K562 (cell line): ENCODE data around the gene IARS2. TPM values are rescaled to one million over a fixed set of nuclear protein-coding genes. Genes with fewer than 3 reads are reported as not detected.

Source experiments
- BDP1 ChIP-seq: IDR thresholded peaks from 3 replicates; pipeline ENCODE4 v1.6.1; 2011; ENCODE audit not compliant: insufficient read length, insufficient read depth
- DPF2 ChIP-seq: fragments of 450-650 bp; IDR thresholded peaks from 2 replicates; pipeline ENCODE4 v1.6.1; 2016
- GTF2F1 ChIP-seq: IDR thresholded peaks from 2 replicates; pipeline ENCODE4 v1.6.1; 2011; ENCODE audit warnings: low read depth, low read length, improper control_type of control experiment
- HDAC1 ChIP-seq, 2 experiments: fragments of 450-650 bp; IDR thresholded peaks; 2 replicates each; pipeline ENCODE4 v1.6.1; 2016 to 2017; ENCODE audit warnings: inconsistent platforms in 1 of 2, mild to moderate bottlenecking in 1 of 2, moderate library complexity in 1 of 2
- NCOA1 ChIP-seq: fragments of 450-650 bp; IDR thresholded peaks from 2 replicates; pipeline ENCODE4 v1.6.1; 2016; ENCODE audit warnings: low read depth
- NFIC ChIP-seq: fragments of 450-650 bp; IDR thresholded peaks from 2 replicates; pipeline ENCODE4 v1.6.1; 2017; ENCODE audit warnings: mild to moderate bottlenecking, inconsistent platforms
- SMARCA5 ChIP-seq: fragments of 450-650 bp; IDR thresholded peaks from 2 replicates; pipeline ENCODE4 v1.6.1; 2016
- SREBF1 ChIP-seq: fragments of 150-350 bp; IDR thresholded peaks from 2 replicates; pipeline ENCODE4 v1.6.1; 2014; ENCODE audit warnings: antibody characterized with exemption, low read depth, low read length, borderline replicate concordance
- ZNF583 ChIP-seq: fragments of 250-450 bp; sonication (Bioruptor Pico); IDR thresholded peaks from 2 replicates; pipeline ENCODE4 v1.4.0; 2020
- ZNF76 ChIP-seq: fragments of 250-450 bp; sonication (Bioruptor Pico); IDR thresholded peaks from 2 replicates; pipeline ENCODE4 v1.4.0; 2020; ENCODE audit warnings: mild to moderate bottlenecking, moderate library complexity, borderline replicate concordance
- polyA plus RNA-seq, 8 experiments: library from polyadenylated mRNA; depleted of rRNA in 4 of 8; stranded (reverse) in 5 of 8; unstranded in 3 of 8; fragments of >200 nt; fragmentation: Nextera tagmentation in 2 of 8; fragmentation: Illumina TruSeq in 1 of 8; extraction: Ambion mirVana in 2 of 8; extraction: Trizol in 1 of 8; gene quantifications; 2 replicates each; pipeline versions ENCODE4 v1.2.1 to v1.2.3, GENCODE V29; 2011 to 2014; ENCODE audit warnings: inconsistent platforms in 1 of 8, missing spikeins in 1 of 8
- total RNA-seq, 7 experiments: library from RNA; depleted of rRNA in 6 of 7; stranded (reverse); fragments of >200 nt in 6 of 7; fragmentation: Illumina TruSeq in 2 of 7; extraction: Trizol in 2 of 7; gene quantifications; 2 replicates each; pipeline versions ENCODE4 v1.2.1 to v1.2.3, GENCODE V29; 2011 to 2021; ENCODE audit warnings: low replicate concordance in 1 of 7
- TF ChIP-seq, protein P1 (sequence below): sonication (generic); formaldehyde crosslinking; IDR thresholded peaks from 2 replicates; pipeline ENCODE4 v1.9.0; 2022; ENCODE audit warnings: mild to moderate bottlenecking, missing genetic modification reagents
- TF ChIP-seq, protein P2 (sequence below): sonication (generic); formaldehyde crosslinking; IDR thresholded peaks from 2 replicates; pipeline ENCODE4 v1.8.0; 2023; ENCODE audit warnings: mild to moderate bottlenecking, missing genetic modification reagents
- TF ChIP-seq, protein P3 (sequence below): fragments of 450-650 bp; formaldehyde crosslinking; IDR thresholded peaks from 2 replicates; pipeline ENCODE4 v1.4.0; 2020; ENCODE audit warnings: mild to moderate bottlenecking, moderate library complexity

IARS2 gene
- total and polyA plus RNA-seq, 9 of the 15 experiments (the other 6 are each of a cell fraction or from before 2014, with no cell fraction given) = 39.6 to 127 (median 93.8) TPM

DNA sequence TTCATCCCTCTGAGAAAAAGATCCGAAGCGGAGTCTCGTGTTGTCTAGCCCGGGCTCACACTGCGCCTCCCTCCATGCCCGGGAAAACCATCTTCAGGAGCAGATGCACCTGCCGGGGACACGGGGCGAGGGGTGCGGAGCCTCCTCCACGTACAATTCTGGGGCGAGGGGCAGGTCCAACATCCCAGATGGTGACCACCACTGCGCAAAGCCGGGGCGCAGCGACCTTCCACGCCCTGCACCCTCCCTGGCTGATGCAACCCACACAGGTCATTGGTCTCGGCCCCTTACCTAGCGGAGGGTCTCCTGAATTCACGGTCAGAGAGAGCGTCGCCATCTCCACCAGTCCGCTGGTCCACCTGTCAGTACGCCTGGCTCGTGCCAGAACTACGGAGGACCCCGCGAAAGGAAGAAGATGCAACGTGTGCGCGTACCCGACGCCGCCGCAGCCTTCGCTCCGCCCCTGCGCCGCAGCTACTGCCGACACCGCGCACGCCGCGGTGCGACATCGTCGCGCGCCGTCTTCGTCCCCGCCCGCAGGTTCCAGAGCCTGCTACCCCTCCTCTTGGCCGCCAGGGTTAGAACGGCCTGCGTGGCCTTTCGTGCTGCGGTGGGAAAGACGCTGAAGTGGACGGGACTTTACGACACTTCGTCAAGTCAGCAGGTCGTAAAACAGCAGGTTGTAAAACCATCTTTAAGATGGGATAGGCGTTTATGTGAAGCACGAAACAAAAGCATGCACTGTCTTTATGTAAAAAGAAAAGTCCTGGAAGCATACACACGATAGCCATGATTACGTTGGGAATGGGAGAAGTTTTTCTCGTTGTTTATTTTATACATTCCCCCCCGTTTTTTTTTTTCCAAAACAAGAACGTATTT lies 47.6 kb upstream of the IARS2 start, which contains the start of gene EPRS1 (continued):
- TF ChIP-seq, protein P1, sequence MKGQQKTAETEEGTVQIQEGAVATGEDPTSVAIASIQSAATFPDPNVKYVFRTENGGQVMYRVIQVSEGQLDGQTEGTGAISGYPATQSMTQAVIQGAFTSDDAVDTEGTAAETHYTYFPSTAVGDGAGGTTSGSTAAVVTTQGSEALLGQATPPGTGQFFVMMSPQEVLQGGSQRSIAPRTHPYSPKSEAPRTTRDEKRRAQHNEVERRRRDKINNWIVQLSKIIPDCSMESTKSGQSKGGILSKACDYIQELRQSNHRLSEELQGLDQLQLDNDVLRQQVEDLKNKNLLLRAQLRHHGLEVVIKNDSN = peak; percentile 73
- TF ChIP-seq NFIC (peak; percentile 18; the same call in 1 of the 2 replicates), SMARCA5 (no peak), HDAC1 (IDR thresholded peaks at IDR 0.05) (peak in 1 of 2 experiments; percentile 97; a peak in 2 of 4 replicates), ZNF76 (peak; percentile 51; the same call in 1 of the 2 replicates), BDP1 (no peak), ZNF583 (CRISPR knock-in tag) (no peak; the same call in 1 of the 2 replicates), DPF2 (peak; percentile 19), GTF2F1 (peak; percentile 60; the same call in 1 of the 2 replicates), NCOA1 (peak; percentile 55; the same call in 1 of the 2 replicates), SREBF1 (peak; percentile 9; the same call in 1 of the 2 replicates)
- TF ChIP-seq, protein P2, sequence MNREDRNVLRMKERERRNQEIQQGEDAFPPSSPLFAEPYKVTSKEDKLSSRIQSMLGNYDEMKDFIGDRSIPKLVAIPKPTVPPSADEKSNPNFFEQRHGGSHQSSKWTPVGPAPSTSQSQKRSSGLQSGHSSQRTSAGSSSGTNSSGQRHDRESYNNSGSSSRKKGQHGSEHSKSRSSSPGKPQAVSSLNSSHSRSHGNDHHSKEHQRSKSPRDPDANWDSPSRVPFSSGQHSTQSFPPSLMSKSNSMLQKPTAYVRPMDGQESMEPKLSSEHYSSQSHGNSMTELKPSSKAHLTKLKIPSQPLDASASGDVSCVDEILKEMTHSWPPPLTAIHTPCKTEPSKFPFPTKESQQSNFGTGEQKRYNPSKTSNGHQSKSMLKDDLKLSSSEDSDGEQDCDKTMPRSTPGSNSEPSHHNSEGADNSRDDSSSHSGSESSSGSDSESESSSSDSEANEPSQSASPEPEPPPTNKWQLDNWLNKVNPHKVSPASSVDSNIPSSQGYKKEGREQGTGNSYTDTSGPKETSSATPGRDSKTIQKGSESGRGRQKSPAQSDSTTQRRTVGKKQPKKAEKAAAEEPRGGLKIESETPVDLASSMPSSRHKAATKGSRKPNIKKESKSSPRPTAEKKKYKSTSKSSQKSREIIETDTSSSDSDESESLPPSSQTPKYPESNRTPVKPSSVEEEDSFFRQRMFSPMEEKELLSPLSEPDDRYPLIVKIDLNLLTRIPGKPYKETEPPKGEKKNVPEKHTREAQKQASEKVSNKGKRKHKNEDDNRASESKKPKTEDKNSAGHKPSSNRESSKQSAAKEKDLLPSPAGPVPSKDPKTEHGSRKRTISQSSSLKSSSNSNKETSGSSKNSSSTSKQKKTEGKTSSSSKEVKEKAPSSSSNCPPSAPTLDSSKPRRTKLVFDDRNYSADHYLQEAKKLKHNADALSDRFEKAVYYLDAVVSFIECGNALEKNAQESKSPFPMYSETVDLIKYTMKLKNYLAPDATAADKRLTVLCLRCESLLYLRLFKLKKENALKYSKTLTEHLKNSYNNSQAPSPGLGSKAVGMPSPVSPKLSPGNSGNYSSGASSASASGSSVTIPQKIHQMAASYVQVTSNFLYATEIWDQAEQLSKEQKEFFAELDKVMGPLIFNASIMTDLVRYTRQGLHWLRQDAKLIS = peak; percentile 93
- TF ChIP-seq, protein P3, sequence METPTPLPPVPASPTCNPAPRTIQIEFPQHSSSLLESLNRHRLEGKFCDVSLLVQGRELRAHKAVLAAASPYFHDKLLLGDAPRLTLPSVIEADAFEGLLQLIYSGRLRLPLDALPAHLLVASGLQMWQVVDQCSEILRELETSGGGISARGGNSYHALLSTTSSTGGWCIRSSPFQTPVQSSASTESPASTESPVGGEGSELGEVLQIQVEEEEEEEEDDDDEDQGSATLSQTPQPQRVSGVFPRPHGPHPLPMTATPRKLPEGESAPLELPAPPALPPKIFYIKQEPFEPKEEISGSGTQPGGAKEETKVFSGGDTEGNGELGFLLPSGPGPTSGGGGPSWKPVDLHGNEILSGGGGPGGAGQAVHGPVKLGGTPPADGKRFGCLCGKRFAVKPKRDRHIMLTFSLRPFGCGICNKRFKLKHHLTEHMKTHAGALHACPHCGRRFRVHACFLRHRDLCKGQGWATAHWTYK (CRISPR knock-in tag) = peak; percentile 76
